ENCODE measurements around the gene CSGALNACT2.

Gene CSGALNACT2

GRCh38 chr10:43230909-43231522 lies 92.8 kb downstream of the CSGALNACT2 start:
- no peak for DNase-seq

- no peak for DNase-seq
Measured at GRCh38 chr10:43231523-43232078, 93.4 kb downstream of the CSGALNACT2 start.

GRCh38 chr10:43233601-43234430 lies 95.6 kb downstream of the CSGALNACT2 start:
- no peak for DNase-seq

- no peak for DNase-seq
Measured at GRCh38 chr10:43234471-43235041, 96.3 kb downstream of the CSGALNACT2 start.

All from cortex of kidney (tissue), 1 donor.